Glutamatergic neuron (in vitro differentiated cells): ENCODE measurements around the gene OR2G6. TPM values are rescaled to one million over a fixed set of nuclear protein-coding genes. Genes with fewer than 3 reads are reported as not detected.

Source experiments
- DNase-seq: peaks from one replicate; pipeline ENCODE4 v3.0.0; 2022
- H3K27ac Mint-ChIP-seq: one replicate; pipeline ENCODE4 v1.8.0; 2020; ENCODE audit warnings: mild to moderate bottlenecking, mixed read lengths, inconsistent platforms; ENCODE audit not compliant: unreplicated experiment
- H3K27me3 Mint-ChIP-seq: one replicate; pipeline ENCODE4 v1.8.0; 2020; ENCODE audit warnings: mild to moderate bottlenecking, moderate library complexity, mixed read lengths, inconsistent platforms; ENCODE audit not compliant: unreplicated experiment
- H3K36me3 Mint-ChIP-seq: one replicate; pipeline ENCODE4 v1.8.0; 2020; ENCODE audit warnings: mild to moderate bottlenecking, mixed read lengths, inconsistent platforms; ENCODE audit not compliant: unreplicated experiment
- H3K4me1 Mint-ChIP-seq: one replicate; pipeline ENCODE4 v1.8.0; 2020; ENCODE audit warnings: mild to moderate bottlenecking, low read depth, mixed read lengths, inconsistent platforms; ENCODE audit not compliant: unreplicated experiment
- H3K4me3 Mint-ChIP-seq: one replicate; pipeline ENCODE4 v1.8.0; 2020; ENCODE audit warnings: mild to moderate bottlenecking, mixed read lengths, inconsistent platforms; ENCODE audit not compliant: unreplicated experiment
- H3K9me3 Mint-ChIP-seq: one replicate; pipeline ENCODE4 v1.8.0; 2020; ENCODE audit warnings: mild to moderate bottlenecking, moderate library complexity, mixed read lengths, inconsistent platforms; ENCODE audit not compliant: unreplicated experiment
- total RNA-seq: library from RNA; stranded (reverse); fragmentation: NEBNext Ultra II Directional; extraction: Animal tissue kit (Norgen Biotek cat#: 25700); gene quantifications from one replicate; pipeline ENCODE4 v1.2.1, GENCODE V29; 2021; ENCODE audit not compliant: unreplicated experiment
- TF ChIP-seq, protein P1 (sequence below): fragments of 200-600 bp; sonication (generic); IDR thresholded peaks from one replicate; pipeline ENCODE4 v1.5.0; 2021; ENCODE audit not compliant: partially characterized antibody, unreplicated experiment

The OR2G6 gene
- total RNA-seq, 1 donor from 2014 or later, result not detected

DNA sequence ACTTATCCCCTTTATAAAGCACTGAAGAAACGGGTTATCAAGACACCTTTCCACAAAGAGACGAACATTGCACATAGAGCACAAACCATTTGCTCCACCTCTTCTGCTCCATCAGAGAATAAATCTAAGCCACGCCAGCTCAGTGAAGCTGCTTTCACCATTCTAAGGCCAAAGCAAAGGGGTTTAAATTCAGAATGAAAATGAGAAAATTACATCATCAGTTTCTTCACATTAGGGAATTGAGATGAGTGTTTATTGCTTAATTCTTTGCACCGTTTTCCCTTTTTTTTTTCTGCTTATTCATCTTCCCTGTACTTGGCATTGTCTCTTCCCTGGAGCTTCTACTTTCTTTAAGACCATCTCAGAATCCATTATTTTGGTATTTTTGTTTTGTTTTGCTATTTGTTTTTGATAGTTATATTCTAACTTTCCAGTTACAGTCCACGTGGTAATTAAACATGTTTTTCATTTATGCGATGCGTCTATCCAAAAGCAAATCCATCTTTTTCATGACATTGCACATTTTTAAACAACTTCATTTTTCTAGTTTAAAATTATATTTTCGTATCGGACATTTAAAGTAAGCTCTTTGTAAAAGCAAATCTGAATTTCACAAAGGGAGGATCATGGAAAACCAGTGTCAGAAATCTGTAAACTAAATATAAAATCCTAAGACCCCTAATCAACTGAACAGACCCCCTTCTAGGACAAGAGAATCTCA, 68.5 kb downstream of the OR2G6 start:
- no peaks in the 10 kb centered on the region for H3K36me3 Mint-ChIP-seq
- no peaks in the 10 kb centered on the region for H3K27me3 Mint-ChIP-seq
- no peak overlapping the region for H3K27ac Mint-ChIP-seq
- peaks cover 10% of the 10 kb centered on the region for H3K9me3 Mint-ChIP-seq
- no peak for DNase-seq
- H3K4me1 Mint-ChIP-seq, result no peaks in the 10 kb centered on the region
- TF ChIP-seq, protein P1, sequence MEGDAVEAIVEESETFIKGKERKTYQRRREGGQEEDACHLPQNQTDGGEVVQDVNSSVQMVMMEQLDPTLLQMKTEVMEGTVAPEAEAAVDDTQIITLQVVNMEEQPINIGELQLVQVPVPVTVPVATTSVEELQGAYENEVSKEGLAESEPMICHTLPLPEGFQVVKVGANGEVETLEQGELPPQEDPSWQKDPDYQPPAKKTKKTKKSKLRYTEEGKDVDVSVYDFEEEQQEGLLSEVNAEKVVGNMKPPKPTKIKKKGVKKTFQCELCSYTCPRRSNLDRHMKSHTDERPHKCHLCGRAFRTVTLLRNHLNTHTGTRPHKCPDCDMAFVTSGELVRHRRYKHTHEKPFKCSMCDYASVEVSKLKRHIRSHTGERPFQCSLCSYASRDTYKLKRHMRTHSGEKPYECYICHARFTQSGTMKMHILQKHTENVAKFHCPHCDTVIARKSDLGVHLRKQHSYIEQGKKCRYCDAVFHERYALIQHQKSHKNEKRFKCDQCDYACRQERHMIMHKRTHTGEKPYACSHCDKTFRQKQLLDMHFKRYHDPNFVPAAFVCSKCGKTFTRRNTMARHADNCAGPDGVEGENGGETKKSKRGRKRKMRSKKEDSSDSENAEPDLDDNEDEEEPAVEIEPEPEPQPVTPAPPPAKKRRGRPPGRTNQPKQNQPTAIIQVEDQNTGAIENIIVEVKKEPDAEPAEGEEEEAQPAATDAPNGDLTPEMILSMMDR, result no peak
- no peak overlapping the region for H3K4me3 Mint-ChIP-seq

Other genes with a start within 250 kb of the OR2G6 start
- gene OR2T33, start 230.1 kb upstream of the OR2G6 start, total RNA-seq, result not detected
- gene OR2T12, start 204.6 kb upstream of the OR2G6 start, total RNA-seq, result not detected
- not detected for gene OR2M7, start 183.5 kb upstream of the OR2G6 start, total RNA-seq
- gene OR14C36, start 159.3 kb upstream of the OR2G6 start, total RNA-seq, result not detected
- gene OR2T4, start 146.4 kb upstream of the OR2G6 start, total RNA-seq, result not detected
- not detected for gene OR2T6, start 132.3 kb upstream of the OR2G6 start, total RNA-seq
- gene OR2T1, start 105.0 kb upstream of the OR2G6 start, total RNA-seq, result not detected
- gene OR2T2, start 62.4 kb upstream of the OR2G6 start, total RNA-seq, result not detected
- gene OR2T3, start 34.7 kb upstream of the OR2G6 start, total RNA-seq, result not detected
- not detected for gene OR2T5, start 19.5 kb upstream of the OR2G6 start, total RNA-seq
- not detected for gene OR2T29, start 54.7 kb downstream of the OR2G6 start, total RNA-seq
- not detected for gene OR2T34, start 66.7 kb downstream of the OR2G6 start, total RNA-seq
- gene OR2T10, start 89.6 kb downstream of the OR2G6 start, total RNA-seq, result not detected
- not detected for gene OR2T11, start 127.0 kb downstream of the OR2G6 start, total RNA-seq
- not detected for gene OR2T35, start 137.2 kb downstream of the OR2G6 start, total RNA-seq
- not detected for gene OR2T27, start 147.5 kb downstream of the OR2G6 start, total RNA-seq
- not detected for gene OR14I1, start 194.7 kb downstream of the OR2G6 start, total RNA-seq
- not detected for gene LYPD8, start 247.7 kb downstream of the OR2G6 start, total RNA-seq